Right forelimb (tissue), 1 donor: ENCODE results near the gene KCNK13.
"Not testable (repeated sequence)": the region's sequence is repeated elsewhere in the genome, so short reads cannot be mapped to it uniquely, and the experiment has no call there.

Experiments used
- DNase-seq: peaks from one replicate; pipeline ENCODE4 v3.0.0-alpha.2; 2018

Gene KCNK13

DNA sequence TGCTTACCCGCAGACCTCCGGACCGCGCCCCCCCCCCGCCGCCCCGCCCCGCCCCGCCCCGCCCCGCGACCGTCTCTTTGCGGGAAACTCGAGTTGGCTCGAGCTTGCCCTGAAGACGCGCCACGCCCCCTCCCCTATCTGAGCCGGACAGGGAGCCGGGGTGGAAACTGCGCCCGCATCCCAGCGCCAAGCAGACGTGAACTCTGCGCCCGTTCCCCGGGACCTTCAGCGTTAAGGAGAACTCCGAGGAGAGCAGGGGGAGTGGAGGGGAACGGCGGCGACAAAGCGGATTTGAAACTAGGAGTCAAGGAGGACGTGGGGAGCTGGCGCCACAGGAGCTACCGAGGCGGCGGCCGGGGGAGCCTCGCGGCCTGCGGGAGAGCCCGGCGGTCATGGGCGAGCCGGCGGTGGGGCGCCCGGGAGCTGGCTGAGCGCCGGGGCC lies at the start of gene KCNK13:
TSS of gene KCNK13 (plus strand) at position 310 of the 442 bp plus-strand sequence. CDS start 212 bp downstream, outside the sequence.
- DNase-seq: peak; percentile 55

DNA sequence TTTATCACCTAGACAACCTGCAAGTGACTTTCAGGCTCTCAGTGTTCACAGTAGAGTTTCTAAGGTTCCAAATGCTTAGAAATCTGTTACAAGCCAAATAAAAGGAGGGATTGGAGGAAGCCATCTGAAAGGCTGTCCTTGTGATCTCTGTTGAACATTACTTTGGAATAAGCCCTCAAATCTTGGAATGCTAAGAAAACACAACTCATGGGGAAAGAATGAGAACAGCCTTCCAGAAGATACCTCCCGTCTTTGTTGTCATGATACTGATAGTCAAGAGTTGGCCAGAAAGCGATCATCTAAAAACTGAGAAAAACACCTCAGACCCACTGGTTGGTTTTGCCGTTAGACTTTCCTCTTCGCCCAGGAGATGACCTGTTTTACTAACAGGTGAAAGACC lies 44.4 kb upstream of the KCNK13 start:
- no peak for DNase-seq

- no peak for DNase-seq
Observed at GRCh38 chr14:90019824-90020523, 41.8 kb upstream of the KCNK13 start.

DNA sequence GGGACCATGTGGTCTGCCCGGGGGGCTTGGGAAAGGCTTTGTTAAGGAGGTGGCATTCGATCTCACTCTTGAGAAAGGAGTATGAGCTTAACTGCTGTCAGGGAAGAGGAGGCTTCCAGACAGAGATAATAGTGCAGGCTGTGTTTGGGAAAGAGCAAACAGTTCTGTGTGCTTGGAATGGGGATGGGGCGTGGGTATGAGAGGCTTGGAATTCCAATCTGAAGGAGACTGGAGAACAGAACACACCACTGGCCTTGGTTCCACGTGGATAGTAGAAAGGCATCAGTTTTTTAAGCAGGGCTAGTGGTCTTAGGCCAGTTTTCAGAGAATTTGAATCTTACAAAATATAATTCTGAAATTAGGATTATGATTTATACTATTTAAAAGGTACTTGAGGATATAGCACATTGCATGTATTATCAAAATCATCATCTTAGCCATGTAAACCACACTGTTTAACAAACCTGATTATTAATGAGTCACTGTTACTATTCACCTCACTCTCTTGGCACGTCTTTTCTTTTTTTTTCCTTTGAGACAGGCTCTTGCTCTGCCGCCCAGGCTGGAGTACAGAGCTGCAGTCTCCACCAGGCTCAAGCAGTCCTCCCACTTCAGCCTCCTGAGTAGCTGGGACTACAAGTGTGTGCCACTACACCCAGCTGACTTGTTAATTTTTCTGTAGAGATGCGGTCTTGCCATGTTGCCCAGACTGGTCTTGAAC lies 38.5 kb upstream of the KCNK13 start:
- no peak for DNase-seq

GRCh38 chr14:90024910-90025309 lies 36.9 kb upstream of the KCNK13 start:
- DNase-seq: no peak

DNA sequence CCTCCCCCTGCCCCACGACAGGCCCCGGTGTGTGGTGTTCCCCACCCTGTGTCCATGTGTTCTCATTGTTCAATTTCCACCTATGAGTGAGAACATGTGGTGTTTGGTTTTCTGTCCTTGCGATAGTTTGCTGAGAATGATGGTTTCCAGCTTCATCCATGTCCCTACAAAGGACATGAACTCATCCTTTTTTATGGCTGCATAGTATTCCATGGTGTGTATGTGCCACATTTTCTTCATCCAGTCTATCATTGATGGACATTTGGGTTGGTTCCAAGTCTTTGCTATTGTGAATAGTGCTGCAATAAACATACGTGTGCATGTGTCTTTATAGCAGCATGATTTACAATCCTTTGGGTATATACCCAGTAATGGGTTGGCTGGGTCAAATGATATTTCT lies 35.2 kb upstream of the KCNK13 start:
- not testable (repeated sequence) for DNase-seq

- no peak for DNase-seq
Observed at GRCh38 chr14:90027842-90028241, 34.0 kb upstream of the KCNK13 start.

DNA sequence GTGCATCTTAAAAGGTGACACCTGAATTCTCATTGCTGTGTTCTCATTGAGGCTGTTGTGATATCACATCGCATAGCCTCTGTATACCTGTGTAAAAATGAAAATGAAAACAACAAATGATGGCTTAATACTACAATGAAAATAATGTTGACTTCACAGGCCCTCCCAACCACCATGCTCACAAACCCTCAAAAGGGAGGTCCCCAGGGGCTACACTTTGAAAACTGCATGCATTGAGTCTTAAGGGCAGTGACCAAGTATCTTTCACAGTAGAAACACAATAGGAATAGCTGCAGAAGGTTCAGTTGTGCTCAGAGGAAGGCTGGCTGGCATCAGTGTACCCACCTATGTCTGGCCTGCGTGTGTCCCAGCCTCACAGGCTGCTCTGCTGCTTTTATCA lies 27.6 kb upstream of the KCNK13 start:
- DNase-seq: no peak

- no peak for DNase-seq
Observed at GRCh38 chr14:90034835-90035525, 26.8 kb upstream of the KCNK13 start.

- DNase-seq: no peak
Observed at GRCh38 chr14:90039253-90040010, 22.4 kb upstream of the KCNK13 start.

GRCh38 chr14:90040411-90040810 lies 21.4 kb upstream of the KCNK13 start:
- no peak for DNase-seq

- no peak for DNase-seq
Observed at GRCh38 chr14:90042496-90043252, 19.1 kb upstream of the KCNK13 start.

DNA sequence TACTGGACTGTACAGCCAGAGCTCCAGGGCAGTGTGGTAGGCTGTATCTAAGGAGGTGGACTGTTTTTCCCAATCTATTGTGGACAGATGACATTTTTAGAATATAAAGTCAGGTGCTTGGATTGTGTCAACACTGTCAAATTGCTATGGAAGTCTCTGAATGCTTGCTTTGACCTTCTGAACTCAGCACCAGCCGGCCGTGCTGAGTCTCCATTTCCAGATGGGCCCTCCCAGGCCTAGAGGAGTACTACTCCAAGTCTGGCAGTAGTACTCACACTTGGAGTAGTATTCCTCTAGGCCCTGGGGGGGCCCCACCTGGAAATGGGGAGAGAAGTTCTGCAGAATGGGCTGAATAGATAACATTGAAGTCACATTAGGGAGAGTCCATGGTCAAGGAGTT lies 16.2 kb upstream of the KCNK13 start:
- DNase-seq: no peak

GRCh38 chr14:90049390-90049789 lies 12.4 kb upstream of the KCNK13 start:
- DNase-seq: no peak

DNA sequence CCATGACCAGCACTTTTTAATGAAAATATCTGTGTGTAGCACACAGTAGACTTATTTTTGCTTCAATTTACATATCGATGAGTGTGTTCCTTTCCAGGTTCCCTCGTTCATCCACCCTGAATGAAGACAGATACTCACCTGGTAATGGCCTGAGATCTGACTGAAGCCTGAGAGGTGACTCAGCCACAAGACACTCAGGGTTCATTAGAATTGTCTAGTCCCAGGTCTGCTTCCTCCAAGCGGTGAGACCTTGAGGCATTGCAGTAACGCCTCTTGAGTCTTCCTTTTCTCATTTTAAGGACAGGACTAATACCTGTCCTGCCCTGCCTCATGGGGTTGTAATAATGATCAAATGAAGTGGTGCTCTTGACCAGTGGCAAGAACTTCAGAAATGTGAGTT lies 11.5 kb upstream of the KCNK13 start:
- no peak for DNase-seq

DNA sequence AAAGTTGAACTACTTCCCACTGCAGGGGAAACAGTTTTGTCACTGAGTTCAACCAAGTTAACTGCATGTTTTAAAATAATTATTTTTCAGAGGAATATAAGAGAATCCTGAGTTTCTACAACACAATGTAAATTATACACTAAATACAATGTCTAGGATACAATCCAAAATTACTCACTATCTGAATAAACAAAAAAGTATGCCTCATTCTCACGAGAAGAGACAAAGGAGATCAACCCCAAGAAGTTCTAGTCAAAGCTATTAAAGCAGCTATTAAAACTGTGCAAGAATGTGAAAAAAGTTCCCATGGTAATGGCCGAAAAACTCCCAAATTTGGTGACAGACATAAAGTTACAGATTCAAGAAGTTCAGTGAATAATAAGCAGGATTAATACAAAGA lies 8.8 kb upstream of the KCNK13 start:
- DNase-seq: no peak

- DNase-seq: no peak
Observed at GRCh38 chr14:90054803-90055202, 7.0 kb upstream of the KCNK13 start.

DNA sequence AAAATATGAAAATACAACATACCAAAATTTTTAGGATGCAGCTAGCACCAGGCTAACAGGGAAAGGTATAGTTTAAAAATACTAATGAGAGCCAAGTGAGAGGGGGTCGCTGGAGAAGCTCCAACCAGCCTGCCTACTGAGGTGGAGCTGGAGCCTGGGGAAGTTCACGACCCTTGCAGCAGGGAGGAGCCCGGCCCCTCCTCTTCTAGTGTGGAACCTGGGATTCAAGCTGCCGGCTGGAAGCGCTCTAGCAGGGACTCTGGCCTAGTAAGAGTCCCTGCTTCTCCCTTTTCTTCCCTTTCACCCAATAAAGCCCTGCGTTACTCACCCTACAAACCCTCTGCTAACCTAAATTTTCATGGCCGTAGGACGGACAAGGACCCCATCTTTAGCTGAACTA lies 5.0 kb upstream of the KCNK13 start:
- DNase-seq: no peak

DNA sequence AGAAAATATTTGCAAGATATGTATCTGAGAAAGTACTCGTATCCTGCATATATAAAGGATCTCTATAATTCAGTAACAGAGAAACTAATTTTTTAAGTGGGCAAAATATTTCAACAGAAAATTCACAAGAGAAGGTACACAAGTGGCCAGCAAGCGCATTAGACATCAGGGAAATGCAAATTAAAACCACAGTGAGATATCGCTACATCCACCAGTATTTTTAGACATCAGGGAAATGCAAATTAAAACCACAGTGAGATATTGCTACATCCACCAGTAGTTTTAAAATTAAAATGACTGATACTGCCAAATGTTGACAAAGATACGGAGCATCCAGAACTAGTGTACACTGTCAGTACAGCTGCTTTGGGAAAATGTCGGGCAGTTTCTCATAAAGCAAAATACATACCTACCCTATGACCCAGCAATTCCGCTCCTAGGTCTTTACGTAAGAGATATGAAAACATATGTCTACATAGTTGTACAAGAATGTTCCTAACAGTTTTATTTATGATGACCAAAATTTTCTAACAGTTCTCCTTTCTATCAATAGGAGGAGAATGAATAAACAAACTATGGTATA lies 2.8 kb upstream of the KCNK13 start:
- no peak for DNase-seq

DNA sequence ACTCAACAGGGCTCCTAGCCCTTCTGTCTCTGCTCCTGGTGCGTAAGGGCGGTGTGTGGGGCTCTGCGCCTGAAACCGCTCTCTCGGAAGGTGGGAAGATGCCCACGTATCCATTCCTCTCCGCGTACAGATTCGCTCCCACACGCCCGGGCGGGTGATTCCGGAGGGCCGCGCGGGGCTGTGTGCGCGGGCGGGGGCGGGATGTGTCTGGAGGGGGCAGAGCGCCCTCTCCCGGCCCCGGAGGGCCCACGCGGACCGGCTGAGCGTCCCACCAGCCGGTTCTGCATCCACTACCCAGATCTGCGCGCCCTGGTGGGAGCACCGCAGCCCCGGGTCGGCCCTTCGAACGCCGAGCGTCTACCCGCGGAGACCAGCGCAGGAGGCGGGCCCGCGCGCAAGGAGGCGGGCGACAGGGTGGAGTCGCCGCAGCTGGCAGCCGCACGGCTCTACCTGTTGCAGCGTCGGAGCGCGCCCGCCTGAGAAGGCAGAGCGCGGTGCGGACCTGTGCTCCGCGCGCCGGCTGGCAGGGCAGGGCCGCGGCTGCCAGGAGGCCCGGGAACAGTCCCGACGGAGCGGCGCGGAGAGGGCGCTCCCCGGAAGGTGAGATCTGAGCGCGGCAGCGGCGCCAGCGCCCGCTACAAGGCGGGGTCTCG lies 1.4 kb upstream of the KCNK13 start:
- peak; percentile 64 for DNase-seq

DNA sequence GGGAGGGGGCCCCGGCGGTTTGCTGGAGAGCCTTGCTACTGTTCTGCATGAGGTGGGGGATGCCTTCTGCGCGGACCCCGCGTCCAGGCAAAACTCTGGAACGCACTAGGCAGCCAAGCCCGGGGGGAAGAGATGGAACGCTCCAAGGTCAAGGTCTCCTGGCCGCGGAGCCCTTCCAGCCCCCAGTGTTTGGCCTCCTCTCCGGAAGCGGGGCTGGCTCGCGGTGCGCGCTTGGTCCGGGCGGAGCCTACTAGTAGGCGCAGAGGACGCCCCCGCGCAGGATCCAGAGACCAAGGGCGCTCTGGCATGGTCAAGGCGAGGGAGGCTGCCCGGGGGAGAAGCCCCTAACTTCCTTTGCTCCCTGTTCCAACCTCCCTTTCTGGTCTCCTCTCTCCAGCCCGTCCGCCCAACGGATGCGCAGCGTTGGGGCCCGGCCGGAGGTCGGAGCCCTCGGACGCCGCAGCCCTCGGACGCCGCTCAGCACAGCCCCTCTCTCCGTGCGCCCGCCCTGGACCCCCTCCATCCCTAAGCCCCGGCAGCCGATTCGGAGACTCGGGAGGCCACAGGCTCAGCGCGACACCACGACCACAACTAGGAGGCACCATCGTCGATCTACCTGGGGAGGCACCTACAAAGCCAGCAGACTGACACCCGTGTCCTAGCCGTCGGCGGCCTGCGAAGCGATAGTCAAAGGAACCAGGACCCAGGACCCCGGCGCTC lies 669 bp upstream of the KCNK13 start:
- DNase-seq: no peak
